Neural cell (in vitro differentiated cells): ENCODE results near the gene ARHGAP4. TPM values are rescaled to one million over a fixed set of nuclear protein-coding genes. Genes with fewer than 3 reads are reported as not detected.

Experiments
- H2AFZ ChIP-seq: fragments of 200-600, 300-800 bp; sonication (generic), shearing (Covaris generic); 2 replicates; pipeline ENCODE4 v1.6.0; 2014; ENCODE audit warnings: low read depth, mild to moderate bottlenecking, antibody characterized with exemption, low read length, moderate library complexity
- H3F3A ChIP-seq: fragments of 200-600 bp; shearing (Covaris generic); 2 replicates; pipeline ENCODE4 v1.6.1; 2016; ENCODE audit warnings: mild to moderate bottlenecking, moderate library complexity, mixed read lengths, antibody characterized with exemption, low read length; ENCODE audit not compliant: insufficient read depth, poor library complexity, severe bottlenecking
- H3K27ac ChIP-seq: fragments of 200-600, 300-800 bp; sonication (generic), shearing (Covaris generic); 2 replicates; pipeline ENCODE4 v1.5.1; 2014; ENCODE audit warnings: mild to moderate bottlenecking, low read length, moderate library complexity
- H3K27me3 ChIP-seq: fragments of 300-800, 200-600 bp; sonication (generic), shearing (Covaris generic); 2 replicates; pipeline ENCODE4 v1.6.0; 2014; ENCODE audit warnings: mild to moderate bottlenecking, low read depth, low read length, moderate library complexity; ENCODE audit not compliant: insufficient read depth
- H3K36me3 ChIP-seq: fragments of 300-800, 200-600 bp; sonication (generic), shearing (Covaris generic); 2 replicates; pipeline ENCODE4 v1.5.1; 2014; ENCODE audit warnings: mild to moderate bottlenecking, antibody characterized with exemption, low read length, moderate library complexity; ENCODE audit not compliant: insufficient read depth
- H3K4me2 ChIP-seq: fragments of 300-800, 200-600 bp; sonication (generic), shearing (Covaris generic); 2 replicates; pipeline ENCODE4 v1.6.0; 2014; ENCODE audit warnings: mild to moderate bottlenecking, low read length
- H3K4me3 ChIP-seq: fragments of 300-800, 200-600 bp; sonication (generic), shearing (Covaris generic); 2 replicates; pipeline ENCODE4 v1.5.1; 2014; ENCODE audit warnings: mild to moderate bottlenecking, low read length, moderate library complexity
- H3K79me2 ChIP-seq: fragments of 200-600 bp; shearing (Covaris generic); replicated peaks from 2 replicates; pipeline ENCODE4 v1.6.0; 2014; ENCODE audit warnings: mild to moderate bottlenecking, low read length, moderate library complexity; ENCODE audit not compliant: insufficient read depth
- H3K9ac ChIP-seq: fragments of 300-800, 200-600 bp; sonication (generic), shearing (Covaris generic); 2 replicates; pipeline ENCODE4 v1.6.1; 2016; ENCODE audit warnings: mild to moderate bottlenecking, low read length, mixed read lengths
- H3K9me2 ChIP-seq: fragments of 200-600 bp; shearing (Covaris generic); 2 replicates; pipeline ENCODE4 v1.6.1; 2016; ENCODE audit warnings: mild to moderate bottlenecking, low read length, mixed read lengths; ENCODE audit not compliant: insufficient read depth
- H3K9me3 ChIP-seq: fragments of 200-600, 300-800 bp; sonication (generic), shearing (Covaris generic); 2 replicates; pipeline ENCODE4 v1.6.1; 2016; ENCODE audit warnings: mild to moderate bottlenecking, mixed run types, low read length, moderate library complexity, mixed read lengths
- H4K20me1 ChIP-seq: fragments of 200-600 bp; shearing (Covaris generic); 2 replicates; pipeline ENCODE4 v1.6.1; 2016; ENCODE audit warnings: mild to moderate bottlenecking, mixed run types; ENCODE audit not compliant: insufficient read depth
- EP300 ChIP-seq: fragments of 450-650 bp; conservative IDR thresholded peaks from 2 replicates; pipeline ENCODE4 v1.6.1; 2014; ENCODE audit warnings: antibody characterized with exemption, mild to moderate bottlenecking, moderate library complexity; ENCODE audit not compliant: poor library complexity, severe bottlenecking
- EZH2 ChIP-seq: fragments of 200-600, 300-800 bp; shearing (Covaris generic), sonication (generic); IDR thresholded peaks from 2 replicates; pipeline ENCODE4 v1.6.1; 2014; ENCODE audit warnings: antibody characterized with exemption, low read length, borderline replicate concordance, mild to moderate bottlenecking; ENCODE audit not compliant: insufficient read depth, poor library complexity, severe bottlenecking
- MXI1 ChIP-seq: fragments of 450-650 bp; conservative IDR thresholded peaks from 2 replicates; pipeline ENCODE4 v1.6.1; 2014; ENCODE audit warnings: antibody characterized with exemption, mild to moderate bottlenecking; ENCODE audit not compliant: poor library complexity, severe bottlenecking
- POLR2AphosphoS5 ChIP-seq: IDR thresholded peaks from 2 replicates; pipeline ENCODE4 v1.6.1; 2012
- RAD21 ChIP-seq: fragments of 450-650 bp; conservative IDR thresholded peaks from 2 replicates; pipeline ENCODE4 v1.6.1; 2014; ENCODE audit warnings: antibody characterized with exemption, mild to moderate bottlenecking, moderate library complexity
- SMC3 ChIP-seq: fragments of 450-650 bp; conservative IDR thresholded peaks from 2 replicates; pipeline ENCODE4 v1.6.1; 2014; ENCODE audit warnings: antibody characterized with exemption, mild to moderate bottlenecking, moderate library complexity; ENCODE audit not compliant: poor library complexity
- TAF1 ChIP-seq: IDR thresholded peaks from 2 replicates; pipeline ENCODE4 v1.6.1; 2012; ENCODE audit warnings: low read depth
- polyA plus RNA-seq: library from polyadenylated mRNA; depleted of rRNA; stranded (reverse); fragments of >200 nt; gene quantifications from 2 replicates; pipeline ENCODE4 v1.2.3, GENCODE V29; 2014
- TF ChIP-seq, protein P1 (sequence below): IDR thresholded peaks from 2 replicates; pipeline ENCODE4 v1.6.1; 2012; ENCODE audit warnings: borderline replicate concordance
- TF ChIP-seq, protein P2 (sequence below): fragments of 450-650 bp; IDR thresholded peaks from 2 replicates; pipeline ENCODE4 v1.5.1; 2014; ENCODE audit warnings: antibody characterized with exemption, mild to moderate bottlenecking, moderate library complexity; ENCODE audit not compliant: poor library complexity, severe bottlenecking

Gene ARHGAP4
- polyA plus RNA-seq, 1 donor from 2014 or later, result 11.2 TPM

DNA sequence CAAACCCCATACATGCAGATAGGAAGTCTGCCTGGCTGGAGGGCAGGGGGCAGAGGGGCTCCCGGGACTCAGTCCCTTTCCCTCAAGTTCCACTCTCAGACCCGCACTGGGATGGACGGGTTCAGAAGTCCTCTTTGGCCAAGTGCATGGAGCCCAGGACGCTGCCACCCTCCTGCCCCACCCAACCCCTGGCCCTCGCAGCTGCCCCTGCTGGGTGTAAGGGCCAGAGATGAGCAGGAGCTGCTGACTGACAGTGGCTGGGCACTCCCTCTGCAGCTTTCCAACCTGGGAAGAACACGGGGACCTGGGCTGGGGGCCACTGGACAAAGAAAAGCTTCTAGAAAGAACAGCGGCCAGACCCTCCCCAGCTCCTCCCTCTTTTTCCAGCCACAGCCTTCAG is 43.5 kb downstream of the ARHGAP4 start:
- no peak overlapping the region for H3K4me2 ChIP-seq
- peak overlapping the region; percentile 90 for H3K9ac ChIP-seq
- H3K27ac ChIP-seq, result peak overlapping the region; percentile 95
- TF ChIP-seq MXI1 (no peak), RAD21 (no peak), TAF1 (no peak), POLR2AphosphoS5 (no peak), EZH2 (no peak), EP300 (no peak), SMC3 (no peak)
- TF ChIP-seq, protein P1, sequence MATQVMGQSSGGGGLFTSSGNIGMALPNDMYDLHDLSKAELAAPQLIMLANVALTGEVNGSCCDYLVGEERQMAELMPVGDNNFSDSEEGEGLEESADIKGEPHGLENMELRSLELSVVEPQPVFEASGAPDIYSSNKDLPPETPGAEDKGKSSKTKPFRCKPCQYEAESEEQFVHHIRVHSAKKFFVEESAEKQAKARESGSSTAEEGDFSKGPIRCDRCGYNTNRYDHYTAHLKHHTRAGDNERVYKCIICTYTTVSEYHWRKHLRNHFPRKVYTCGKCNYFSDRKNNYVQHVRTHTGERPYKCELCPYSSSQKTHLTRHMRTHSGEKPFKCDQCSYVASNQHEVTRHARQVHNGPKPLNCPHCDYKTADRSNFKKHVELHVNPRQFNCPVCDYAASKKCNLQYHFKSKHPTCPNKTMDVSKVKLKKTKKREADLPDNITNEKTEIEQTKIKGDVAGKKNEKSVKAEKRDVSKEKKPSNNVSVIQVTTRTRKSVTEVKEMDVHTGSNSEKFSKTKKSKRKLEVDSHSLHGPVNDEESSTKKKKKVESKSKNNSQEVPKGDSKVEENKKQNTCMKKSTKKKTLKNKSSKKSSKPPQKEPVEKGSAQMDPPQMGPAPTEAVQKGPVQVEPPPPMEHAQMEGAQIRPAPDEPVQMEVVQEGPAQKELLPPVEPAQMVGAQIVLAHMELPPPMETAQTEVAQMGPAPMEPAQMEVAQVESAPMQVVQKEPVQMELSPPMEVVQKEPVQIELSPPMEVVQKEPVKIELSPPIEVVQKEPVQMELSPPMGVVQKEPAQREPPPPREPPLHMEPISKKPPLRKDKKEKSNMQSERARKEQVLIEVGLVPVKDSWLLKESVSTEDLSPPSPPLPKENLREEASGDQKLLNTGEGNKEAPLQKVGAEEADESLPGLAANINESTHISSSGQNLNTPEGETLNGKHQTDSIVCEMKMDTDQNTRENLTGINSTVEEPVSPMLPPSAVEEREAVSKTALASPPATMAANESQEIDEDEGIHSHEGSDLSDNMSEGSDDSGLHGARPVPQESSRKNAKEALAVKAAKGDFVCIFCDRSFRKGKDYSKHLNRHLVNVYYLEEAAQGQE, result no peak
- TF ChIP-seq, protein P2, sequence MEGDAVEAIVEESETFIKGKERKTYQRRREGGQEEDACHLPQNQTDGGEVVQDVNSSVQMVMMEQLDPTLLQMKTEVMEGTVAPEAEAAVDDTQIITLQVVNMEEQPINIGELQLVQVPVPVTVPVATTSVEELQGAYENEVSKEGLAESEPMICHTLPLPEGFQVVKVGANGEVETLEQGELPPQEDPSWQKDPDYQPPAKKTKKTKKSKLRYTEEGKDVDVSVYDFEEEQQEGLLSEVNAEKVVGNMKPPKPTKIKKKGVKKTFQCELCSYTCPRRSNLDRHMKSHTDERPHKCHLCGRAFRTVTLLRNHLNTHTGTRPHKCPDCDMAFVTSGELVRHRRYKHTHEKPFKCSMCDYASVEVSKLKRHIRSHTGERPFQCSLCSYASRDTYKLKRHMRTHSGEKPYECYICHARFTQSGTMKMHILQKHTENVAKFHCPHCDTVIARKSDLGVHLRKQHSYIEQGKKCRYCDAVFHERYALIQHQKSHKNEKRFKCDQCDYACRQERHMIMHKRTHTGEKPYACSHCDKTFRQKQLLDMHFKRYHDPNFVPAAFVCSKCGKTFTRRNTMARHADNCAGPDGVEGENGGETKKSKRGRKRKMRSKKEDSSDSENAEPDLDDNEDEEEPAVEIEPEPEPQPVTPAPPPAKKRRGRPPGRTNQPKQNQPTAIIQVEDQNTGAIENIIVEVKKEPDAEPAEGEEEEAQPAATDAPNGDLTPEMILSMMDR, result no peak
- no peaks in the 10 kb centered on the region for H4K20me1 ChIP-seq
- H3K4me3 ChIP-seq, result peak overlapping the region; percentile 86
- H3F3A ChIP-seq, result no peaks in the 10 kb centered on the region
- peaks cover 54% of the 10 kb centered on the region for H3K79me2 ChIP-seq
- no peaks in the 10 kb centered on the region for H3K27me3 ChIP-seq
- H3K9me2 ChIP-seq, result no peaks in the 10 kb centered on the region
- H2AFZ ChIP-seq, result no peak overlapping the region
- H3K9me3 ChIP-seq, result no peaks in the 10 kb centered on the region
- H3K36me3 ChIP-seq, result no peaks in the 10 kb centered on the region

DNA sequence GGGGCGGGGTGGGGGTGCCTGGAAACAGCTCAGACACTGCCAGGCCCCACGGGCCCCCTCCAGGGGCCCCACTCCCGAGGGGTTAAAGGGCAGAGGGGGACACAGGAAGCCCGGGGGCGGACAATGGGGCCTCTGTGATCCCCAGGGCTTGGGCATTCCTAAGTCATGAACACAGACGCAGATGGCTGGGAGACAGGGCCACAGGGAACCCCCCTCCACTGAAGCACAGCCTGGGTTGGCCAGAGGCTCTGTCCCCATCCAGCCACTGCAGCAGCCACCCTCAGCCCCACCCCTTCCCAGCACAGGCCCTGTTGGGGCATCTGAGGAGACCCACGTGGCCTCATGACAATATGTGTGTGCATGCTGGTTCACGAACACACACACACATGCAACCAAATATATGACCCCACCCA is 44.0 kb downstream of the ARHGAP4 start:
- Histone ChIP-seq H2AFZ (no peak overlapping the region), H3F3A (no peaks in the 10 kb centered on the region), H3K27me3 (no peaks in the 10 kb centered on the region), H4K20me1 (no peaks in the 10 kb centered on the region), H3K9me3 (no peaks in the 10 kb centered on the region), H3K9me2 (no peaks in the 10 kb centered on the region), H3K9ac (peak overlapping the region; percentile 90), H3K36me3 (no peaks in the 10 kb centered on the region), H3K27ac (peak overlapping the region; percentile 95), H3K4me3 (peak overlapping the region; percentile 86), H3K4me2 (no peak overlapping the region), H3K79me2 (peaks cover 54% of the 10 kb centered on the region)
- TF ChIP-seq SMC3 (no peak), EP300 (no peak), RAD21 (no peak), TAF1 (no peak), EZH2 (no peak), MXI1 (no peak), POLR2AphosphoS5 (no peak)
- TF ChIP-seq, protein P1, result no peak
- TF ChIP-seq, protein P2, result no peak
